CD4-positive, alpha-beta T cell (primary cell): Measurements from ENCODE around the gene FBLN1. TPM values are rescaled to one million over a fixed set of nuclear protein-coding genes. Genes with fewer than 3 reads are reported as not detected.
"Not testable (repeated sequence)": the region's sequence is repeated elsewhere in the genome, so short reads cannot be mapped to it uniquely, and the experiment has no call there.

ENCODE experiments used
- ATAC-seq: fragments of 200-7000 bp; cut with Tn5 transposase; one replicate; pipeline ENCODE4 v1.10.0; 2022; ENCODE audit warnings: mild to moderate bottlenecking; ENCODE audit not compliant: poor library complexity
- CTCF ChIA-PET: fragments of 350-600 bp; sonication (Branson Sonifier 250); formaldehyde crosslinking; loops from one replicate; lab custom pipeline; 2021; ENCODE audit warnings: antibody characterized with exemption, inconsistent platforms; lab: Charles Lee
- POLR2A ChIA-PET: fragments of 350-600 bp; sonication (Branson Sonifier 250); formaldehyde crosslinking; loops from one replicate; lab custom pipeline; 2021; ENCODE audit warnings: antibody characterized with exemption, inconsistent platforms; lab: Charles Lee
- DNase-seq, 14 experiments: peaks; one replicate each; pipeline ENCODE4 v3.0.0-alpha.2; 2013 to 2020; ENCODE audit warnings: mixed read lengths in 2 of 14
- H3K27ac ChIP-seq, 2 donors: one replicate each; pipeline versions ENCODE4 v1.5.1 to v1.7.0; 2013; ENCODE audit warnings: low read length in 2 of 2, low read depth in 1 of 2, mild to moderate bottlenecking in 1 of 2
- H3K27me3 ChIP-seq, 2 experiments: 1 replicate in 1 of 2; 2 replicates in 1 of 2; pipeline versions ENCODE4 v1.6.1 to v1.7.0; 2013; ENCODE audit warnings: low read length in 2 of 2, control low read depth in 1 of 2, mild to moderate bottlenecking in 1 of 2, moderate library complexity in 1 of 2; ENCODE audit not compliant: insufficient read depth in 2 of 2, control insufficient read depth in 1 of 2
- H3K36me3 ChIP-seq: one replicate; pipeline ENCODE4 v1.6.1; 2013; ENCODE audit warnings: low read length, control low read depth; ENCODE audit not compliant: insufficient read depth
- H3K4me1 ChIP-seq: one replicate; pipeline ENCODE4 v1.6.1; 2013; ENCODE audit warnings: low read length, control low read depth; ENCODE audit not compliant: insufficient read depth
- H3K4me3 ChIP-seq: one replicate; pipeline ENCODE4 v1.5.1; 2013; ENCODE audit warnings: mild to moderate bottlenecking, low read length, moderate library complexity
- H3K9me3 ChIP-seq, 2 experiments: 1 replicate in 1 of 2; 2 replicates in 1 of 2; pipeline versions ENCODE4 v1.6.1 to v1.7.0; 2013; ENCODE audit warnings: low read length in 2 of 2, mild to moderate bottlenecking in 2 of 2, control low read depth in 1 of 2, moderate library complexity in 1 of 2; ENCODE audit not compliant: control insufficient read depth in 1 of 2, insufficient read depth in 1 of 2
- H3K27ac Mint-ChIP-seq: one replicate; pipeline ENCODE4 v1.8.0; 2020; ENCODE audit warnings: mixed read lengths
- H3K27me3 Mint-ChIP-seq: one replicate; pipeline ENCODE4 v1.8.0; 2021; ENCODE audit warnings: mixed read lengths
- H3K36me3 Mint-ChIP-seq: one replicate; pipeline ENCODE4 v1.8.0; 2021; ENCODE audit warnings: low read depth, mixed read lengths
- H3K4me1 Mint-ChIP-seq: one replicate; pipeline ENCODE4 v1.8.0; 2021; ENCODE audit warnings: low read depth, mixed read lengths
- H3K4me3 Mint-ChIP-seq: one replicate; pipeline ENCODE4 v1.8.0; 2020; ENCODE audit warnings: mild to moderate bottlenecking, mixed read lengths
- H3K9me3 Mint-ChIP-seq: one replicate; pipeline ENCODE4 v1.8.0; 2020; ENCODE audit warnings: mixed read lengths
- CTCF ChIP-seq: fragments of 200-600 bp; IDR thresholded peaks from one replicate; pipeline ENCODE4 v1.8.0; 2022; ENCODE audit warnings: antibody characterized with exemption, mild to moderate bottlenecking
- intact Hi-C, 2 experiments: fragments of 100-400 bp; cut with DNase I in 1 of 2; cut with micrococcal nuclease in 1 of 2; formaldehyde crosslinking; loops; one replicate each; pipeline versions ENCODE4 v1.15.1 to v1.9.0; 2023 to 2025; cut with DNase I, micrococcal nuclease
- total RNA-seq, 174 experiments: library from RNA in 2 of 174; stranded (reverse) in 2 of 174; gene quantifications; one replicate each; pipeline ENCODE4 v1.2.3 and lab custom pipeline; 2021 to 2026

Gene FBLN1
- total RNA-seq, 2 experiments from 2014 or later: not detected

GRCh38 chr22:45491841-45492240, 10.8 kb upstream of the FBLN1 start:
- H3K4me3 Mint-ChIP-seq: no peak overlapping the region

DNA sequence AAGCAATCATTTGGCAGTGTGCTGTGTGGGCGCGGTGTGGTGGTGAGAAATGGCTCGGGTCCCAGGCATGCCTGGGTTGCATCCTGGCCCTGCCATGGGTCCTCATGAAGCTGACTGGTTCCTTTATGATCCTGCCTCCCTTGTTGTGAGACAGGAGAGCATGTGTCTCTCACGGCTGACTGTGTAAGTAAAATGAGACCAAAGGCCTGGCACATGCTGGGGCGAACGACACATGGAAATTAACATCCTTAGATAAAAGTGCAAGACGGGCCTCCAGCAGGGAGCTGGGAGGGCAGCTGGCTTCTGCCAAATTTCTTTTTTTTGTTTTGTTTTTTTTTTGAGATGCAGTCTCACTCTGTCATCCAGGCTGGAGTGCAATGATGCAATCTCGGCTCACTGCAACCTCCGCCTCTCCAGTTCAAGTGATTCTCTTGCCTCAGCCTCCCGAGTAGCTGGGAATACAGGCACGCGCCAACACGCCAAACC, 9.4 kb upstream of the FBLN1 start:
- no peak for ATAC-seq
- H3K27ac ChIP-seq: no peak overlapping the region
- ChIA-PET POLR2A (no interaction called here), CTCF (no interaction called here)
- peaks cover 50% of the 10 kb centered on the region for H3K27me3 Mint-ChIP-seq
- no peak overlapping the region for H3K4me3 Mint-ChIP-seq
- H3K36me3 Mint-ChIP-seq: no peaks in the 10 kb centered on the region
- no peaks in the 10 kb centered on the region for H3K9me3 Mint-ChIP-seq
- H3K36me3 ChIP-seq: no peaks in the 10 kb centered on the region
- no peaks in the 10 kb centered on the region for H3K4me1 ChIP-seq
- H3K4me1 Mint-ChIP-seq: no peaks in the 10 kb centered on the region
- no peak overlapping the region for H3K27ac Mint-ChIP-seq
- no peaks in the 10 kb centered on the region for H3K9me3 ChIP-seq
- no peak overlapping the region for H3K4me3 ChIP-seq
- no peak for DNase-seq
- no peak for TF ChIP-seq CTCF
- H3K27me3 ChIP-seq: peaks cover 3 to 8% of the 10 kb centered on the region in 2 experiments
- intact Hi-C loops: no loop called here

More at GRCh38 chr22:45491841-45492240, 10.8 kb upstream of the FBLN1 start:
- peaks cover 44% of the 10 kb centered on the region for H3K27me3 Mint-ChIP-seq
- intact Hi-C loops: no loop called here
- no peaks in the 10 kb centered on the region for H3K4me1 Mint-ChIP-seq
- no peak for TF ChIP-seq CTCF
- Histone ChIP-seq H3K4me1 (no peaks in the 10 kb centered on the region), H3K4me3 (no peak overlapping the region), H3K9me3 (no peaks in the 10 kb centered on the region), H3K36me3 (no peaks in the 10 kb centered on the region), H3K27ac (no peak overlapping the region), H3K27me3 (peaks cover 3 to 7% of the 10 kb centered on the region in 2 experiments)
- ChIA-PET CTCF (no interaction called here), POLR2A (no interaction called here)
- DNase-seq: no peak
- no peak overlapping the region for H3K27ac Mint-ChIP-seq
- no peaks in the 10 kb centered on the region for H3K9me3 Mint-ChIP-seq
- no peaks in the 10 kb centered on the region for H3K36me3 Mint-ChIP-seq
- ATAC-seq: no peak

DNA sequence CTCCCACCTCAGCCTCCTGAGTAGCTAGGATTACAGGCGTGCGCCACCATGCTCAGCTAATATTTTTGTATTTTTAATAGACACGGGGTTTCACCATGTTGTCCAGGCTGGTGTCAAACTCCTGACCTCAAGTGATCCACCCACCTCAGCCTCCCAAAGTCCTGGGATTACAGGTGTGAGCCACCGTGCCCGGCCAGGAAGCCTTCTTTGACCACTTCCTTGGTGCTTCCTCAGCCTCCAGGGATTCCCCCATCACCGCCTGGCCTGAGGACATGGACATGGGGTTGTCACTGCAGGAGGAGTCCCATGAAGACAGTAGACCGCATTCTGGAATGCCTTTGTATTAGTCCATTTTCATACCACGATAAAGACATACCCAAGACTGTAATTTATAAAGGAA, 8.4 kb upstream of the FBLN1 start:
- peaks cover 50% of the 10 kb centered on the region for H3K27me3 Mint-ChIP-seq
- DNase-seq, ATAC-seq, H3K27ac Mint-ChIP-seq, CTCF ChIA-PET, POLR2A ChIA-PET, intact Hi-C loops, H3K27ac ChIP-seq, H3K4me1 Mint-ChIP-seq, H3K9me3 ChIP-seq, H3K9me3 Mint-ChIP-seq, H3K4me3 Mint-ChIP-seq, H3K36me3 ChIP-seq, H3K4me3 ChIP-seq, H3K4me1 ChIP-seq, H3K36me3 Mint-ChIP-seq: not testable (repeated sequence)
- H3K27me3 ChIP-seq: peaks cover 6 to 12% of the 10 kb centered on the region in 2 experiments

DNA sequence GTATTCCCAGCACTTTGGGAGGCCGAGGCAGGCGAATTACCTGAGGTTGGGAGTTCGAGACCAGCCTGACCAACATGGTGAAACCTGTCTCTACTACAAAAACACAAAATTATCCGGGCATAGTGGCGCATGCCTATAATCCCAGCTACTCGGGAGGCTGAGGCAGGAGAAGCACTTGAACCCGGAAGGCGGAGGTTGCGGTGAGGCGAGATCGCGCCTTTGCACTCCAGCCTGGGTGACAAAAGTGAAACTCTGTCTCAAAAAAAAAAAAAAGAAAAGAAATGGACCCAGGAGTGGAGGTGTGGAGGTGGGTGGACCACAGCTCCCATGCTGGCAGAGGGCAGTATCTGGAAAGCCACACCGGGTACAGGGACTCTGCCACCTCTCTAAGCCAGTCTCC, 7.1 kb upstream of the FBLN1 start:
- H3K9me3 Mint-ChIP-seq, H3K36me3 Mint-ChIP-seq, H3K4me3 Mint-ChIP-seq, CTCF ChIA-PET, intact Hi-C loops, H3K27ac Mint-ChIP-seq, H3K4me1 ChIP-seq, H3K4me1 Mint-ChIP-seq, ATAC-seq, H3K4me3 ChIP-seq, POLR2A ChIA-PET, H3K9me3 ChIP-seq, DNase-seq, H3K36me3 ChIP-seq, H3K27ac ChIP-seq: not testable (repeated sequence)
- peaks cover 61% of the 10 kb centered on the region for H3K27me3 Mint-ChIP-seq
- peaks cover 12% of the 10 kb centered on the region in 2 experiments for H3K27me3 ChIP-seq
